ENCODE data around the gene ZCCHC12. TPM values are rescaled to one million over a fixed set of nuclear protein-coding genes. Genes with fewer than 3 reads are reported as not detected.

Gene ZCCHC12
- polyA plus RNA-seq, 1 donor = 0.70 TPM

GRCh38 chrX:118865231-118865630 lies 41.6 kb downstream of the ZCCHC12 start:
- DNase-seq = no peak

DNA sequence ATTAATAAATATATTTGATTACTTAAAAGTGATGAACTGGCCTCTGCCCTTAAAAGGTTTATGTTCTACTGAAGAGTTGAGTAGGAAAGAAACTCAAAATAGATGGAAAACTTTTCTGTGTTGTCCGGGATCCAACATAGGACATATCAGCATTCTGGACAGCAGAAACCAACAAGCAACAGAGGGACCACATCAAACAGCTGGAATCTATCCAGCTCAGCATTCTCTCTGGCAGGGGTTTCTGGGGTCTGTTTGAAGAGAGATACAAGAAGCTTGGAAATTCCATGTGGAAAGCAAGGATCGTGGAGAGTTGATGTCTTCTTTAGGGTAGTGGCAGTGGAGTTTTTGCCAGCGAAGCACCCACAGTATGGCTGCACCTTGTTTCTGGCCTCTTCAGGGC lies 43.6 kb downstream of the ZCCHC12 start:
- no peak for DNase-seq

- no peak for DNase-seq
Observed at GRCh38 chrX:118872102-118872566, 48.5 kb downstream of the ZCCHC12 start.

Other genes with a start within 250 kb of the ZCCHC12 start
- 58.9 TPM for gene IL13RA1, start 96.2 kb upstream of the ZCCHC12 start, polyA plus RNA-seq (ENCODE audit: insufficient read length)
- 0.85 TPM for gene LONRF3, start 150.8 kb downstream of the ZCCHC12 start, polyA plus RNA-seq (ENCODE audit: insufficient read length)
- not detected for gene CT47C1, start 249.2 kb downstream of the ZCCHC12 start, polyA plus RNA-seq (ENCODE audit: insufficient read length)

All from left kidney (tissue), 2 donors.